Neural cell (in vitro differentiated cells): Measurements from ENCODE around the gene SLC25A13. TPM values are rescaled to one million over a fixed set of nuclear protein-coding genes. Genes with fewer than 3 reads are reported as not detected.

ENCODE experiments used
- H2AFZ ChIP-seq: fragments of 200-600, 300-800 bp; sonication (generic), shearing (Covaris generic); 2 replicates; pipeline ENCODE4 v1.6.0; 2014; ENCODE audit warnings: low read depth, mild to moderate bottlenecking, antibody characterized with exemption, low read length, moderate library complexity
- H3F3A ChIP-seq: fragments of 200-600 bp; shearing (Covaris generic); 2 replicates; pipeline ENCODE4 v1.6.1; 2016; ENCODE audit warnings: mild to moderate bottlenecking, moderate library complexity, mixed read lengths, antibody characterized with exemption, low read length; ENCODE audit not compliant: insufficient read depth, poor library complexity, severe bottlenecking
- H3K27ac ChIP-seq: fragments of 200-600, 300-800 bp; sonication (generic), shearing (Covaris generic); 2 replicates; pipeline ENCODE4 v1.5.1; 2014; ENCODE audit warnings: mild to moderate bottlenecking, low read length, moderate library complexity
- H3K27me3 ChIP-seq: fragments of 300-800, 200-600 bp; sonication (generic), shearing (Covaris generic); 2 replicates; pipeline ENCODE4 v1.6.0; 2014; ENCODE audit warnings: mild to moderate bottlenecking, low read depth, low read length, moderate library complexity; ENCODE audit not compliant: insufficient read depth
- H3K36me3 ChIP-seq: fragments of 300-800, 200-600 bp; sonication (generic), shearing (Covaris generic); 2 replicates; pipeline ENCODE4 v1.5.1; 2014; ENCODE audit warnings: mild to moderate bottlenecking, antibody characterized with exemption, low read length, moderate library complexity; ENCODE audit not compliant: insufficient read depth
- H3K4me2 ChIP-seq: fragments of 300-800, 200-600 bp; sonication (generic), shearing (Covaris generic); 2 replicates; pipeline ENCODE4 v1.6.0; 2014; ENCODE audit warnings: mild to moderate bottlenecking, low read length
- H3K4me3 ChIP-seq: fragments of 300-800, 200-600 bp; sonication (generic), shearing (Covaris generic); 2 replicates; pipeline ENCODE4 v1.5.1; 2014; ENCODE audit warnings: mild to moderate bottlenecking, low read length, moderate library complexity
- H3K79me2 ChIP-seq: fragments of 200-600 bp; shearing (Covaris generic); replicated peaks from 2 replicates; pipeline ENCODE4 v1.6.0; 2014; ENCODE audit warnings: mild to moderate bottlenecking, low read length, moderate library complexity; ENCODE audit not compliant: insufficient read depth
- H3K9ac ChIP-seq: fragments of 300-800, 200-600 bp; sonication (generic), shearing (Covaris generic); 2 replicates; pipeline ENCODE4 v1.6.1; 2016; ENCODE audit warnings: mild to moderate bottlenecking, low read length, mixed read lengths
- H3K9me2 ChIP-seq: fragments of 200-600 bp; shearing (Covaris generic); 2 replicates; pipeline ENCODE4 v1.6.1; 2016; ENCODE audit warnings: mild to moderate bottlenecking, low read length, mixed read lengths; ENCODE audit not compliant: insufficient read depth
- H3K9me3 ChIP-seq: fragments of 200-600, 300-800 bp; sonication (generic), shearing (Covaris generic); 2 replicates; pipeline ENCODE4 v1.6.1; 2016; ENCODE audit warnings: mild to moderate bottlenecking, mixed run types, low read length, moderate library complexity, mixed read lengths
- H4K20me1 ChIP-seq: fragments of 200-600 bp; shearing (Covaris generic); 2 replicates; pipeline ENCODE4 v1.6.1; 2016; ENCODE audit warnings: mild to moderate bottlenecking, mixed run types; ENCODE audit not compliant: insufficient read depth
- EP300 ChIP-seq: fragments of 450-650 bp; conservative IDR thresholded peaks from 2 replicates; pipeline ENCODE4 v1.6.1; 2014; ENCODE audit warnings: antibody characterized with exemption, mild to moderate bottlenecking, moderate library complexity; ENCODE audit not compliant: poor library complexity, severe bottlenecking
- EZH2 ChIP-seq: fragments of 200-600, 300-800 bp; shearing (Covaris generic), sonication (generic); IDR thresholded peaks from 2 replicates; pipeline ENCODE4 v1.6.1; 2014; ENCODE audit warnings: antibody characterized with exemption, low read length, borderline replicate concordance, mild to moderate bottlenecking; ENCODE audit not compliant: insufficient read depth, poor library complexity, severe bottlenecking
- MXI1 ChIP-seq: fragments of 450-650 bp; conservative IDR thresholded peaks from 2 replicates; pipeline ENCODE4 v1.6.1; 2014; ENCODE audit warnings: antibody characterized with exemption, mild to moderate bottlenecking; ENCODE audit not compliant: poor library complexity, severe bottlenecking
- POLR2AphosphoS5 ChIP-seq: IDR thresholded peaks from 2 replicates; pipeline ENCODE4 v1.6.1; 2012
- RAD21 ChIP-seq: fragments of 450-650 bp; conservative IDR thresholded peaks from 2 replicates; pipeline ENCODE4 v1.6.1; 2014; ENCODE audit warnings: antibody characterized with exemption, mild to moderate bottlenecking, moderate library complexity
- SMC3 ChIP-seq: fragments of 450-650 bp; conservative IDR thresholded peaks from 2 replicates; pipeline ENCODE4 v1.6.1; 2014; ENCODE audit warnings: antibody characterized with exemption, mild to moderate bottlenecking, moderate library complexity; ENCODE audit not compliant: poor library complexity
- TAF1 ChIP-seq: IDR thresholded peaks from 2 replicates; pipeline ENCODE4 v1.6.1; 2012; ENCODE audit warnings: low read depth
- polyA plus RNA-seq: library from polyadenylated mRNA; depleted of rRNA; stranded (reverse); fragments of >200 nt; gene quantifications from 2 replicates; pipeline ENCODE4 v1.2.3, GENCODE V29; 2014
- TF ChIP-seq, protein P1 (sequence below): IDR thresholded peaks from 2 replicates; pipeline ENCODE4 v1.6.1; 2012; ENCODE audit warnings: borderline replicate concordance
- TF ChIP-seq, protein P2 (sequence below): fragments of 450-650 bp; IDR thresholded peaks from 2 replicates; pipeline ENCODE4 v1.5.1; 2014; ENCODE audit warnings: antibody characterized with exemption, mild to moderate bottlenecking, moderate library complexity; ENCODE audit not compliant: poor library complexity, severe bottlenecking

Gene SLC25A13
- polyA plus RNA-seq, 1 donor from 2014 or later: 20.2 TPM

DNA sequence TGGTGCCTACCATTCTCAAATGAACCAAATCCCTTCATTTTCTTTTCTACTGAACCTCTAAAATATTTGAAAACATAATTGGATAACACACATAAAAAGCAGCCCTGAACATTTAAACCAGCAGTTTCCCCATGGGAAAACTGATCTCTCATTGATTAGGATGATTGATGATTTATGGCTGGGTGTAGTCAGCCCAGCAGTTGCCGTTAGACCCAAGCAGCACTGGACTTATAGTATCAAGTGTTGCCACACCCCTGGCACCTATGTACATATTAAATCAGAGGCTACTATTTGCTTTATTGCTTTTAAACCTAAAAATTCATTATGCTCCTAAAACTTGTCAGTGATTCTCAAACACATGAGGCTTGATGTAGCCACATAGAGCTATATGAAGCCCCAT lies 20.2 kb upstream of the SLC25A13 start:
- no peak overlapping the region for H3K4me3 ChIP-seq
- H3K9me2 ChIP-seq: no peaks in the 10 kb centered on the region
- H3K4me2 ChIP-seq: no peak overlapping the region
- no peak for TF ChIP-seq RAD21
- TF ChIP-seq MXI1: no peak
- no peak for TF ChIP-seq POLR2AphosphoS5
- no peak for TF ChIP-seq EP300
- TF ChIP-seq, protein P1, sequence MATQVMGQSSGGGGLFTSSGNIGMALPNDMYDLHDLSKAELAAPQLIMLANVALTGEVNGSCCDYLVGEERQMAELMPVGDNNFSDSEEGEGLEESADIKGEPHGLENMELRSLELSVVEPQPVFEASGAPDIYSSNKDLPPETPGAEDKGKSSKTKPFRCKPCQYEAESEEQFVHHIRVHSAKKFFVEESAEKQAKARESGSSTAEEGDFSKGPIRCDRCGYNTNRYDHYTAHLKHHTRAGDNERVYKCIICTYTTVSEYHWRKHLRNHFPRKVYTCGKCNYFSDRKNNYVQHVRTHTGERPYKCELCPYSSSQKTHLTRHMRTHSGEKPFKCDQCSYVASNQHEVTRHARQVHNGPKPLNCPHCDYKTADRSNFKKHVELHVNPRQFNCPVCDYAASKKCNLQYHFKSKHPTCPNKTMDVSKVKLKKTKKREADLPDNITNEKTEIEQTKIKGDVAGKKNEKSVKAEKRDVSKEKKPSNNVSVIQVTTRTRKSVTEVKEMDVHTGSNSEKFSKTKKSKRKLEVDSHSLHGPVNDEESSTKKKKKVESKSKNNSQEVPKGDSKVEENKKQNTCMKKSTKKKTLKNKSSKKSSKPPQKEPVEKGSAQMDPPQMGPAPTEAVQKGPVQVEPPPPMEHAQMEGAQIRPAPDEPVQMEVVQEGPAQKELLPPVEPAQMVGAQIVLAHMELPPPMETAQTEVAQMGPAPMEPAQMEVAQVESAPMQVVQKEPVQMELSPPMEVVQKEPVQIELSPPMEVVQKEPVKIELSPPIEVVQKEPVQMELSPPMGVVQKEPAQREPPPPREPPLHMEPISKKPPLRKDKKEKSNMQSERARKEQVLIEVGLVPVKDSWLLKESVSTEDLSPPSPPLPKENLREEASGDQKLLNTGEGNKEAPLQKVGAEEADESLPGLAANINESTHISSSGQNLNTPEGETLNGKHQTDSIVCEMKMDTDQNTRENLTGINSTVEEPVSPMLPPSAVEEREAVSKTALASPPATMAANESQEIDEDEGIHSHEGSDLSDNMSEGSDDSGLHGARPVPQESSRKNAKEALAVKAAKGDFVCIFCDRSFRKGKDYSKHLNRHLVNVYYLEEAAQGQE: no peak
- no peak for TF ChIP-seq EZH2
- TF ChIP-seq, protein P2, sequence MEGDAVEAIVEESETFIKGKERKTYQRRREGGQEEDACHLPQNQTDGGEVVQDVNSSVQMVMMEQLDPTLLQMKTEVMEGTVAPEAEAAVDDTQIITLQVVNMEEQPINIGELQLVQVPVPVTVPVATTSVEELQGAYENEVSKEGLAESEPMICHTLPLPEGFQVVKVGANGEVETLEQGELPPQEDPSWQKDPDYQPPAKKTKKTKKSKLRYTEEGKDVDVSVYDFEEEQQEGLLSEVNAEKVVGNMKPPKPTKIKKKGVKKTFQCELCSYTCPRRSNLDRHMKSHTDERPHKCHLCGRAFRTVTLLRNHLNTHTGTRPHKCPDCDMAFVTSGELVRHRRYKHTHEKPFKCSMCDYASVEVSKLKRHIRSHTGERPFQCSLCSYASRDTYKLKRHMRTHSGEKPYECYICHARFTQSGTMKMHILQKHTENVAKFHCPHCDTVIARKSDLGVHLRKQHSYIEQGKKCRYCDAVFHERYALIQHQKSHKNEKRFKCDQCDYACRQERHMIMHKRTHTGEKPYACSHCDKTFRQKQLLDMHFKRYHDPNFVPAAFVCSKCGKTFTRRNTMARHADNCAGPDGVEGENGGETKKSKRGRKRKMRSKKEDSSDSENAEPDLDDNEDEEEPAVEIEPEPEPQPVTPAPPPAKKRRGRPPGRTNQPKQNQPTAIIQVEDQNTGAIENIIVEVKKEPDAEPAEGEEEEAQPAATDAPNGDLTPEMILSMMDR: no peak
- TF ChIP-seq SMC3: no peak
- no peak for TF ChIP-seq TAF1
- H3K36me3 ChIP-seq: no peaks in the 10 kb centered on the region
- no peak overlapping the region for H3K9ac ChIP-seq
- no peaks in the 10 kb centered on the region for H3K79me2 ChIP-seq
- no peak overlapping the region for H2AFZ ChIP-seq
- no peak overlapping the region for H3K27ac ChIP-seq
- no peaks in the 10 kb centered on the region for H3F3A ChIP-seq
- no peaks in the 10 kb centered on the region for H3K9me3 ChIP-seq
- no peaks in the 10 kb centered on the region for H4K20me1 ChIP-seq
- H3K27me3 ChIP-seq: no peaks in the 10 kb centered on the region

DNA sequence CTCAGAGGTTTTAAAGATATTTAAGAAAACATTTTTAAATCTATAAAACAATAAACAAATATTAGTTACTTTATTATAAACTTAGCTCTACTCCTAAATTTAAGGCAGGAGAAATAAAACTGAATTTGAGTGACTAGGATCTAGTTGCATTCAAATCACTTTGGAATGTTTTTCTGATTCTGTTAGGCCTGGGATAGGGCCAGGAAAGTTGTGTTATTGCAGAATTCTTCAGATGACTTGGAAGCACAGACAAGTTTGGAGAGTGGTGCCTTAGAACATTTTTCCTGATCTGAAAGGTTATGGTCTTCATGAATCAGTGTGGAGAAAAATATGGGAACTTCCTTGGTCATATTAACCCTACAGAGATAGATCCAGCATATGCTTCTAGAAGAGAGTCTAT lies 15.6 kb upstream of the SLC25A13 start:
- H3K27me3 ChIP-seq: no peaks in the 10 kb centered on the region
- no peak overlapping the region for H3K9ac ChIP-seq
- TF ChIP-seq RAD21: no peak
- TF ChIP-seq, protein P2: no peak
- TF ChIP-seq SMC3: no peak
- no peak for TF ChIP-seq POLR2AphosphoS5
- TF ChIP-seq, protein P1: no peak
- TF ChIP-seq EZH2: no peak
- TF ChIP-seq TAF1: no peak
- no peak for TF ChIP-seq EP300
- no peak for TF ChIP-seq MXI1
- no peak overlapping the region for H2AFZ ChIP-seq
- H3K9me2 ChIP-seq: no peaks in the 10 kb centered on the region
- no peak overlapping the region for H3K4me2 ChIP-seq
- H4K20me1 ChIP-seq: no peaks in the 10 kb centered on the region
- H3K4me3 ChIP-seq: no peak overlapping the region
- no peaks in the 10 kb centered on the region for H3F3A ChIP-seq
- no peak overlapping the region for H3K27ac ChIP-seq
- H3K79me2 ChIP-seq: no peaks in the 10 kb centered on the region
- no peaks in the 10 kb centered on the region for H3K9me3 ChIP-seq
- no peaks in the 10 kb centered on the region for H3K36me3 ChIP-seq
